Measurements from ENCODE around the gene LCN12.

DNA sequence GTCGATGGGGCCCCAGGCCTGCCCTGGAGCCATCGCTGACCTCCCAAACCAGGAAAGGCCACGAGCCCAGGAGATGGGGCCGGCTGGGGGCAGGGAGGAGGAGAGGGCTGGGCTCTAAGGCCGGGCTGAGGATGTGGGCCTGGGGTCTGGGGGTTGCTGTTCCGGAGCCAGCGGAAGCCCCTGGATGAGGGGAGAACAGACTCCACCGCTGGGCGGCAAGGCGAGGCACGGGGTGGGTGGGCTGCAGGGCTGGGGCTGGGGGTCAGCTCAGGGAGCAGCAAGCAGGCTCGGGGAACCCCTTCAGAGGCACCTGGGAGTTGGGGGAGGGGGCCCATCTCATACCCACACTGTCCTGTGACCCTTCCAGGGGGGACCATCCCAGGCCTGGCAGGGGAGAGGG lies 11.7 kb downstream of the LCN12 start:
- TF ChIP-seq, protein P1, sequence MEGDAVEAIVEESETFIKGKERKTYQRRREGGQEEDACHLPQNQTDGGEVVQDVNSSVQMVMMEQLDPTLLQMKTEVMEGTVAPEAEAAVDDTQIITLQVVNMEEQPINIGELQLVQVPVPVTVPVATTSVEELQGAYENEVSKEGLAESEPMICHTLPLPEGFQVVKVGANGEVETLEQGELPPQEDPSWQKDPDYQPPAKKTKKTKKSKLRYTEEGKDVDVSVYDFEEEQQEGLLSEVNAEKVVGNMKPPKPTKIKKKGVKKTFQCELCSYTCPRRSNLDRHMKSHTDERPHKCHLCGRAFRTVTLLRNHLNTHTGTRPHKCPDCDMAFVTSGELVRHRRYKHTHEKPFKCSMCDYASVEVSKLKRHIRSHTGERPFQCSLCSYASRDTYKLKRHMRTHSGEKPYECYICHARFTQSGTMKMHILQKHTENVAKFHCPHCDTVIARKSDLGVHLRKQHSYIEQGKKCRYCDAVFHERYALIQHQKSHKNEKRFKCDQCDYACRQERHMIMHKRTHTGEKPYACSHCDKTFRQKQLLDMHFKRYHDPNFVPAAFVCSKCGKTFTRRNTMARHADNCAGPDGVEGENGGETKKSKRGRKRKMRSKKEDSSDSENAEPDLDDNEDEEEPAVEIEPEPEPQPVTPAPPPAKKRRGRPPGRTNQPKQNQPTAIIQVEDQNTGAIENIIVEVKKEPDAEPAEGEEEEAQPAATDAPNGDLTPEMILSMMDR (IDR thresholded peaks at IDR 0.05; ENCODE audit: insufficient read depth, low read length) = no peak
- TF ChIP-seq POLR2AphosphoS5 (IDR thresholded peaks at IDR 0.05; ENCODE audit: low read depth) (no peak), GABPA (IDR thresholded peaks at IDR 0.05; ENCODE audit: low read depth) (no peak), SPI1 (IDR thresholded peaks at IDR 0.05; ENCODE audit: borderline replicate concordance, low read depth) (no peak)
- TF ChIP-seq, protein P2, sequence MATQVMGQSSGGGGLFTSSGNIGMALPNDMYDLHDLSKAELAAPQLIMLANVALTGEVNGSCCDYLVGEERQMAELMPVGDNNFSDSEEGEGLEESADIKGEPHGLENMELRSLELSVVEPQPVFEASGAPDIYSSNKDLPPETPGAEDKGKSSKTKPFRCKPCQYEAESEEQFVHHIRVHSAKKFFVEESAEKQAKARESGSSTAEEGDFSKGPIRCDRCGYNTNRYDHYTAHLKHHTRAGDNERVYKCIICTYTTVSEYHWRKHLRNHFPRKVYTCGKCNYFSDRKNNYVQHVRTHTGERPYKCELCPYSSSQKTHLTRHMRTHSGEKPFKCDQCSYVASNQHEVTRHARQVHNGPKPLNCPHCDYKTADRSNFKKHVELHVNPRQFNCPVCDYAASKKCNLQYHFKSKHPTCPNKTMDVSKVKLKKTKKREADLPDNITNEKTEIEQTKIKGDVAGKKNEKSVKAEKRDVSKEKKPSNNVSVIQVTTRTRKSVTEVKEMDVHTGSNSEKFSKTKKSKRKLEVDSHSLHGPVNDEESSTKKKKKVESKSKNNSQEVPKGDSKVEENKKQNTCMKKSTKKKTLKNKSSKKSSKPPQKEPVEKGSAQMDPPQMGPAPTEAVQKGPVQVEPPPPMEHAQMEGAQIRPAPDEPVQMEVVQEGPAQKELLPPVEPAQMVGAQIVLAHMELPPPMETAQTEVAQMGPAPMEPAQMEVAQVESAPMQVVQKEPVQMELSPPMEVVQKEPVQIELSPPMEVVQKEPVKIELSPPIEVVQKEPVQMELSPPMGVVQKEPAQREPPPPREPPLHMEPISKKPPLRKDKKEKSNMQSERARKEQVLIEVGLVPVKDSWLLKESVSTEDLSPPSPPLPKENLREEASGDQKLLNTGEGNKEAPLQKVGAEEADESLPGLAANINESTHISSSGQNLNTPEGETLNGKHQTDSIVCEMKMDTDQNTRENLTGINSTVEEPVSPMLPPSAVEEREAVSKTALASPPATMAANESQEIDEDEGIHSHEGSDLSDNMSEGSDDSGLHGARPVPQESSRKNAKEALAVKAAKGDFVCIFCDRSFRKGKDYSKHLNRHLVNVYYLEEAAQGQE (IDR thresholded peaks at IDR 0.05; ENCODE audit: insufficient replicate concordance, low read depth) = no peak

Measured in HL-60 (cell line).